Measurements from ENCODE around the gene CCKAR.

DNA sequence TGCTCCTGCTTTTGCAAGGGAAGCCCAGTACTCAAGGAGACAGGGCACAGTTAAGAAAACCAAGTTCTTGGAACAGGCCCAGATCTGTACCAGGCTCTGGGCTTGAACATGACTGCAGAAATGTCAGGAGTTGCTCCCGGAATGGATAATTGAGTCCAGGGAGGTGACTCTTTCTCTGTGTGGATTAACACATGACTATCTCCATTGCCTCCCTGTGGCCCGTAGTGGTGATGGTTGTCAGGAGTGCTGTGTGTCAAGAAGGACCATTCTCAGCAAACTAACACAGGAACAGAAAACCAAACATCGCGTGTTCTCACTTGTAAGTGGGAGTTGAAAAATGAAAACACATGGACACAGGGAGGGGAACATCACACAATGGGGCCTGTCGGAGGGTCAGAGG lies 39.9 kb downstream of the CCKAR start:
- TF ChIP-seq, protein P1, sequence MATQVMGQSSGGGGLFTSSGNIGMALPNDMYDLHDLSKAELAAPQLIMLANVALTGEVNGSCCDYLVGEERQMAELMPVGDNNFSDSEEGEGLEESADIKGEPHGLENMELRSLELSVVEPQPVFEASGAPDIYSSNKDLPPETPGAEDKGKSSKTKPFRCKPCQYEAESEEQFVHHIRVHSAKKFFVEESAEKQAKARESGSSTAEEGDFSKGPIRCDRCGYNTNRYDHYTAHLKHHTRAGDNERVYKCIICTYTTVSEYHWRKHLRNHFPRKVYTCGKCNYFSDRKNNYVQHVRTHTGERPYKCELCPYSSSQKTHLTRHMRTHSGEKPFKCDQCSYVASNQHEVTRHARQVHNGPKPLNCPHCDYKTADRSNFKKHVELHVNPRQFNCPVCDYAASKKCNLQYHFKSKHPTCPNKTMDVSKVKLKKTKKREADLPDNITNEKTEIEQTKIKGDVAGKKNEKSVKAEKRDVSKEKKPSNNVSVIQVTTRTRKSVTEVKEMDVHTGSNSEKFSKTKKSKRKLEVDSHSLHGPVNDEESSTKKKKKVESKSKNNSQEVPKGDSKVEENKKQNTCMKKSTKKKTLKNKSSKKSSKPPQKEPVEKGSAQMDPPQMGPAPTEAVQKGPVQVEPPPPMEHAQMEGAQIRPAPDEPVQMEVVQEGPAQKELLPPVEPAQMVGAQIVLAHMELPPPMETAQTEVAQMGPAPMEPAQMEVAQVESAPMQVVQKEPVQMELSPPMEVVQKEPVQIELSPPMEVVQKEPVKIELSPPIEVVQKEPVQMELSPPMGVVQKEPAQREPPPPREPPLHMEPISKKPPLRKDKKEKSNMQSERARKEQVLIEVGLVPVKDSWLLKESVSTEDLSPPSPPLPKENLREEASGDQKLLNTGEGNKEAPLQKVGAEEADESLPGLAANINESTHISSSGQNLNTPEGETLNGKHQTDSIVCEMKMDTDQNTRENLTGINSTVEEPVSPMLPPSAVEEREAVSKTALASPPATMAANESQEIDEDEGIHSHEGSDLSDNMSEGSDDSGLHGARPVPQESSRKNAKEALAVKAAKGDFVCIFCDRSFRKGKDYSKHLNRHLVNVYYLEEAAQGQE (IDR thresholded peaks at IDR 0.05; ENCODE audit: insufficient read depth in 1 of 2, low read depth in 2 of 2, low read length in 2 of 2): no peak
- TF ChIP-seq TAF1 (IDR thresholded peaks at IDR 0.05; ENCODE audit: borderline replicate concordance, insufficient read depth, low read length) (no peak), SIN3A (IDR thresholded peaks at IDR 0.05; ENCODE audit: borderline replicate concordance, insufficient read depth, low read length) (no peak)

Measured in PFSK-1 (cell line).